ENCODE data around the gene VSTM2L. TPM values are rescaled to one million over a fixed set of nuclear protein-coding genes. Genes with fewer than 3 reads are reported as not detected.

The VSTM2L gene
- total RNA-seq, 3 donors from 2014 or later (not counting 1 experiment from before 2014, with no cell fraction given): 0.18 TPM; not detected in 2

GRCh38 chr20:37898233-37899104 lies 4.5 kb upstream of the VSTM2L start:
- intact Hi-C loops (cut with micrococcal nuclease): no loop called here
- H3K27me3 Mint-ChIP-seq (ENCODE audit: low read depth in 2 of 2): peaks cover 31 to 35% of the 10 kb centered on the region in 2 donors
- no peak overlapping the region for H3K4me3 ChIP-seq (ENCODE audit: low read length)
- peaks cover under 1 to 13% of the 10 kb centered on the region in 2 donors for H3K4me1 Mint-ChIP-seq
- H3K27me3 ChIP-seq (ENCODE audit: control insufficient read depth, insufficient read depth, low read length): peaks cover 15% of the 10 kb centered on the region
- TF ChIP-seq CTCF (IDR thresholded peaks at IDR 0.05): no peak
- no peak overlapping the region for H3K27ac ChIP-seq (ENCODE audit: low read length)
- no peak overlapping the region for H3K4me3 Mint-ChIP-seq
- no peaks in the 10 kb centered on the region for H3K9me3 ChIP-seq (ENCODE audit: control insufficient read depth, insufficient read depth, low read length)
- WGBS (ENCODE audit: insufficient coverage): 86% methylated on average over 10 of the region's 10 CpGs
- H3K4me1 ChIP-seq (ENCODE audit: control insufficient read depth, insufficient read depth, low read length): peaks cover 8% of the 10 kb centered on the region
- H3K9me3 Mint-ChIP-seq: no peaks in the 10 kb centered on the region
- H3K27ac Mint-ChIP-seq: no peak overlapping the region
- no peaks in the 10 kb centered on the region for H3K36me3 ChIP-seq (ENCODE audit: control insufficient read depth, insufficient read depth, low read length)
- ATAC-seq (no peak), DNase-seq (no peak)
- peaks cover 1% of the 10 kb centered on the region for H3K36me3 Mint-ChIP-seq

- Mint-ChIP-seq H3K36me3 (peaks cover 7% of the 10 kb centered on the region), H3K27me3 (ENCODE audit: low read depth in 2 of 2) (peaks cover 38 to 44% of the 10 kb centered on the region in 2 donors), H3K27ac (no peak overlapping the region), H3K4me1 (peaks cover 7 to 18% of the 10 kb centered on the region in 2 donors), H3K4me3 (no peak overlapping the region), H3K9me3 (no peaks in the 10 kb centered on the region)
- intact Hi-C loops (cut with micrococcal nuclease): no loop called here
- Histone ChIP-seq H3K27ac (ENCODE audit: low read length) (no peak overlapping the region), H3K4me1 (ENCODE audit: control insufficient read depth, insufficient read depth, low read length) (peaks cover 8% of the 10 kb centered on the region), H3K9me3 (ENCODE audit: control insufficient read depth, insufficient read depth, low read length) (no peaks in the 10 kb centered on the region), H3K4me3 (ENCODE audit: low read length) (no peak overlapping the region), H3K36me3 (ENCODE audit: control insufficient read depth, insufficient read depth, low read length) (no peaks in the 10 kb centered on the region), H3K27me3 (ENCODE audit: control insufficient read depth, insufficient read depth, low read length) (peaks cover 17% of the 10 kb centered on the region)
- no peak for TF ChIP-seq CTCF (IDR thresholded peaks at IDR 0.05)
- ATAC-seq (no peak), DNase-seq (no peak)
- 68% methylated on average over 8 of the region's 8 CpGs for WGBS (ENCODE audit: insufficient coverage)
Measured at GRCh38 chr20:37899105-37900045, 3.6 kb upstream of the VSTM2L start.

GRCh38 chr20:37901240-37901639 lies 1.7 kb upstream of the VSTM2L start:
- Histone ChIP-seq H3K36me3 (ENCODE audit: control insufficient read depth, insufficient read depth, low read length) (no peaks in the 10 kb centered on the region), H3K4me1 (ENCODE audit: control insufficient read depth, insufficient read depth, low read length) (peaks cover 8% of the 10 kb centered on the region), H3K27me3 (ENCODE audit: control insufficient read depth, insufficient read depth, low read length) (peaks cover 21% of the 10 kb centered on the region), H3K4me3 (ENCODE audit: low read length) (no peak overlapping the region), H3K9me3 (ENCODE audit: control insufficient read depth, insufficient read depth, low read length) (no peaks in the 10 kb centered on the region), H3K27ac (ENCODE audit: low read length) (no peak overlapping the region)
- no peak for ATAC-seq
- Mint-ChIP-seq H3K27ac (no peak overlapping the region), H3K4me1 (peaks cover 7 to 18% of the 10 kb centered on the region in 2 donors), H3K36me3 (peaks cover 7% of the 10 kb centered on the region), H3K27me3 (ENCODE audit: low read depth in 2 of 2) (peaks cover 55% of the 10 kb centered on the region in 2 donors), H3K9me3 (no peaks in the 10 kb centered on the region), H3K4me3 (no peak overlapping the region)
- DNase-seq: no peak
- intact Hi-C loops (cut with micrococcal nuclease): no loop called here
- TF ChIP-seq CTCF (IDR thresholded peaks at IDR 0.05): no peak
- WGBS (ENCODE audit: insufficient coverage): 32% methylated on average over 16 of the region's 18 CpGs
